HepG2 (cell line): Measurements from ENCODE around the gene TBC1D24. TPM values are rescaled to one million over a fixed set of nuclear protein-coding genes. Genes with fewer than 3 reads are reported as not detected.

Experiments
- AGO1 ChIP-seq: fragments of 200-400 bp; formaldehyde crosslinking; IDR thresholded peaks from 2 replicates; pipeline ENCODE4 v1.6.1; 2017; ENCODE audit warnings: mild to moderate bottlenecking, low read depth, low read length, moderate library complexity; ENCODE audit not compliant: poor library complexity, severe bottlenecking
- CHD4 ChIP-seq: fragments of 200-600 bp; sonication (generic); IDR thresholded peaks from 2 replicates; pipeline ENCODE4 v1.7.0; 2017; ENCODE audit warnings: mild to moderate bottlenecking, low read length, borderline replicate concordance
- CREB1 ChIP-seq, 2 experiments: fragments of 450-650 bp in 1 of 2; IDR thresholded peaks; 2 replicates each; pipeline ENCODE4 v1.6.1; 2016 to 2017; ENCODE audit warnings: control low read depth in 1 of 2, mild to moderate bottlenecking in 1 of 2, missing compliant biosample characterization in 1 of 2, missing genetic modification characterization in 1 of 2
- GABPA ChIP-seq, 2 experiments: IDR thresholded peaks; 2 replicates each; pipeline ENCODE4 v1.6.1; 2011 to 2016; ENCODE audit warnings: low read depth in 2 of 2, low read length in 1 of 2, missing biosample characterization in 1 of 2, missing genetic modification characterization in 1 of 2
- IRX3 ChIP-seq: sonication (generic); formaldehyde crosslinking; IDR thresholded peaks from 2 replicates; pipeline ENCODE4 v1.8.1; 2023; ENCODE audit warnings: mild to moderate bottlenecking, low read depth, missing genetic modification reagents, borderline replicate concordance
- SAP130 ChIP-seq: IDR thresholded peaks from 2 replicates; pipeline ENCODE4 v1.6.1; 2016; ENCODE audit warnings: low read depth
- SPEN ChIP-seq: sonication (generic); formaldehyde crosslinking; IDR thresholded peaks from 2 replicates; pipeline ENCODE4 v1.5.1; 2020; ENCODE audit warnings: low read depth, mild to moderate bottlenecking, missing genetic modification reagents
- TAF1 ChIP-seq: sonication (generic); formaldehyde crosslinking; IDR thresholded peaks from 2 replicates; pipeline ENCODE4 v1.4.0; 2020; ENCODE audit warnings: missing genetic modification reagents
- YY1 ChIP-seq: IDR thresholded peaks from 2 replicates; pipeline ENCODE4 v1.6.1; 2011; ENCODE audit warnings: low read length, low read depth, moderate library complexity, mild to moderate bottlenecking; ENCODE audit not compliant: insufficient read depth, insufficient replicate concordance
- ZBTB7B ChIP-seq: sonication (generic); formaldehyde crosslinking; IDR thresholded peaks from 2 replicates; pipeline ENCODE4 v1.4.0; 2020; ENCODE audit warnings: missing genetic modification reagents
- ZKSCAN5 ChIP-seq: sonication (generic); formaldehyde crosslinking; IDR thresholded peaks from 2 replicates; pipeline ENCODE4 v1.5.1; 2020; ENCODE audit warnings: mild to moderate bottlenecking, missing genetic modification reagents
- ZMYM4 ChIP-seq: sonication (generic); formaldehyde crosslinking; IDR thresholded peaks from 2 replicates; pipeline ENCODE4 v1.8.1; 2023; ENCODE audit warnings: mild to moderate bottlenecking, missing genetic modification reagents
- ZNF354B ChIP-seq: sonication (generic); formaldehyde crosslinking; IDR thresholded peaks from 2 replicates; pipeline ENCODE4 v1.8.0; 2022; ENCODE audit warnings: mild to moderate bottlenecking, missing genetic modification reagents
- ZNF543 ChIP-seq: sonication (generic); formaldehyde crosslinking; IDR thresholded peaks from 2 replicates; pipeline ENCODE4 v1.4.0; 2020; ENCODE audit warnings: mild to moderate bottlenecking, missing genetic modification reagents
- ZNF558 ChIP-seq: sonication (generic); formaldehyde crosslinking; IDR thresholded peaks from 2 replicates; pipeline ENCODE4 v1.9.0; 2022; ENCODE audit warnings: mild to moderate bottlenecking, missing genetic modification reagents, borderline replicate concordance
- polyA plus RNA-seq, 8 experiments: library from polyadenylated mRNA; depleted of rRNA in 3 of 8; stranded (reverse) in 7 of 8; unstranded in 1 of 8; fragments of >200 nt; fragmentation: Illumina TruSeq in 4 of 8; extraction: Trizol in 4 of 8; gene quantifications; 2 replicates each; pipeline versions ENCODE4 v1.2.1 to v1.2.3, GENCODE V29; 2011 to 2016; ENCODE audit warnings: low read depth in 4 of 8, missing spikeins in 1 of 8, mixed read lengths in 1 of 8; ENCODE audit not compliant: insufficient read depth in 1 of 8
- total RNA-seq, 5 experiments: library from RNA; depleted of rRNA; stranded (reverse); fragments of >200 nt; fragmentation: Illumina TruSeq; extraction: Trizol; gene quantifications; 2 replicates each; pipeline ENCODE4 v1.2.3, GENCODE V29; 2016; ENCODE audit warnings: low read depth in 1 of 5
- TF ChIP-seq, protein P1 (sequence below), 2 experiments: sonication (generic) in 1 of 2; formaldehyde crosslinking in 1 of 2; IDR thresholded peaks; 2 replicates each; pipeline versions ENCODE4 v1.4.0 to v1.6.1; 2016 to 2020; ENCODE audit warnings: borderline replicate concordance in 1 of 2, low read depth in 1 of 2, mild to moderate bottlenecking in 1 of 2, missing genetic modification reagents in 1 of 2
- TF ChIP-seq, protein P2 (sequence below): fragments of 450-650 bp; IDR thresholded peaks from 2 replicates; pipeline ENCODE4 v1.6.1; 2017
- TF ChIP-seq, protein P3 (sequence below): IDR thresholded peaks from 2 replicates; pipeline ENCODE4 v1.6.1; 2016; ENCODE audit warnings: control low read depth
- TF ChIP-seq, protein P4 (sequence below): sonication (generic); formaldehyde crosslinking; IDR thresholded peaks from 2 replicates; pipeline ENCODE4 v1.9.0; 2022; ENCODE audit warnings: missing genetic modification reagents, mild to moderate bottlenecking, borderline replicate concordance

Gene TBC1D24
- total and polyA plus RNA-seq, 2 of the 13 experiments (the other 11 are each of a cell fraction or from before 2014, with no cell fraction given), result 7.7 to 13.7 TPM

DNA sequence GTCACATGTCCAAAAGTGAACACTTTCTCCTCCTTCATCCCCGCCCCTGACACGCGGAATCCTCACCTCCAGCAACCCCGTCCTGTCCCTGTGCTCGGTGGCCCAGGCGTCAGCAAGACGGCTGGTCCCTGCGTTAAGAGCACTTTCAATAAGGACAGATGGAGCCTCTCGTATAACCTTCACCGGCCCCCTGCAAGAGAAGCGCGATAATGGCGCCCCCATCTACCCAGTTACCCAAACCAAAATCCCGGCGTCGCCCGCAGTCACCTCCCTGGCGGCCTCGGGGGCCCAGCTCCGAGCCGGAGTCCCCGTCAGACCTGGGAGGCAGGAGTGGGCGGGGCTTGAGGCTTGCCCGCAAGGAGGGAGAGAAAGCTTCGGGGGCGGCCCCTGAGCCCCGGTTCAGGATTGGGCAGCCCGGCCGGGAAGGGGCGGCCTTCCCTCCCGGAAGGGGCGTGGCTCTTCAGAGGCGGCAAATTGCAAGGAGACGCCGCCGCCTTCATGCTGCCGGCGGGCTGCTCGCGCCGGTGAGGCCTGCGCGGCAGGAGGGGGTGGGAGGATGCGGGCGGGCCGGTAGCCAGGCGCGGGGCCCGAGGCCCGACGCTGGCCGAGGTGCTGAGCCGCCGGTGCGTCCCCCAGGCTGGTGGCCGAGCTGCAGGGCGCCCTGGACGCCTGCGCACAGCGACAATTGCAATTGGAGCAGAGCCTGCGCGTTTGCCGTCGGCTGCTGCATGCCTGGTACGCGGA is 15.1 kb upstream of the TBC1D24 start, which contains the start of gene TEDC2 (continued):
- TF ChIP-seq, protein P1, sequence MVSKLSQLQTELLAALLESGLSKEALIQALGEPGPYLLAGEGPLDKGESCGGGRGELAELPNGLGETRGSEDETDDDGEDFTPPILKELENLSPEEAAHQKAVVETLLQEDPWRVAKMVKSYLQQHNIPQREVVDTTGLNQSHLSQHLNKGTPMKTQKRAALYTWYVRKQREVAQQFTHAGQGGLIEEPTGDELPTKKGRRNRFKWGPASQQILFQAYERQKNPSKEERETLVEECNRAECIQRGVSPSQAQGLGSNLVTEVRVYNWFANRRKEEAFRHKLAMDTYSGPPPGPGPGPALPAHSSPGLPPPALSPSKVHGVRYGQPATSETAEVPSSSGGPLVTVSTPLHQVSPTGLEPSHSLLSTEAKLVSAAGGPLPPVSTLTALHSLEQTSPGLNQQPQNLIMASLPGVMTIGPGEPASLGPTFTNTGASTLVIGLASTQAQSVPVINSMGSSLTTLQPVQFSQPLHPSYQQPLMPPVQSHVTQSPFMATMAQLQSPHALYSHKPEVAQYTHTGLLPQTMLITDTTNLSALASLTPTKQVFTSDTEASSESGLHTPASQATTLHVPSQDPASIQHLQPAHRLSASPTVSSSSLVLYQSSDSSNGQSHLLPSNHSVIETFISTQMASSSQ (IDR thresholded peaks at IDR 0.05; ENCODE audit: low read depth), result no peak
- TF ChIP-seq, protein P1 (CRISPR knock-in tag; IDR thresholded peaks at IDR 0.05; ENCODE audit: borderline replicate concordance), result 0 out of 2 replicates have a peak, but pooled peaks have one; percentile 46
- TF ChIP-seq AGO1, result peak; percentile 96
- peak; percentile 90 for TF ChIP-seq ZKSCAN5 (CRISPR knock-in tag)
- TF ChIP-seq, protein P2, sequence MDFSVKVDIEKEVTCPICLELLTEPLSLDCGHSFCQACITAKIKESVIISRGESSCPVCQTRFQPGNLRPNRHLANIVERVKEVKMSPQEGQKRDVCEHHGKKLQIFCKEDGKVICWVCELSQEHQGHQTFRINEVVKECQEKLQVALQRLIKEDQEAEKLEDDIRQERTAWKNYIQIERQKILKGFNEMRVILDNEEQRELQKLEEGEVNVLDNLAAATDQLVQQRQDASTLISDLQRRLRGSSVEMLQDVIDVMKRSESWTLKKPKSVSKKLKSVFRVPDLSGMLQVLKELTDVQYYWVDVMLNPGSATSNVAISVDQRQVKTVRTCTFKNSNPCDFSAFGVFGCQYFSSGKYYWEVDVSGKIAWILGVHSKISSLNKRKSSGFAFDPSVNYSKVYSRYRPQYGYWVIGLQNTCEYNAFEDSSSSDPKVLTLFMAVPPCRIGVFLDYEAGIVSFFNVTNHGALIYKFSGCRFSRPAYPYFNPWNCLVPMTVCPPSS, result no peak
- TF ChIP-seq CHD4, result no peak
- TF ChIP-seq IRX3 (CRISPR knock-in tag), result peak; percentile 55; the same call in 1 of the 2 replicates
- TF ChIP-seq, protein P3, sequence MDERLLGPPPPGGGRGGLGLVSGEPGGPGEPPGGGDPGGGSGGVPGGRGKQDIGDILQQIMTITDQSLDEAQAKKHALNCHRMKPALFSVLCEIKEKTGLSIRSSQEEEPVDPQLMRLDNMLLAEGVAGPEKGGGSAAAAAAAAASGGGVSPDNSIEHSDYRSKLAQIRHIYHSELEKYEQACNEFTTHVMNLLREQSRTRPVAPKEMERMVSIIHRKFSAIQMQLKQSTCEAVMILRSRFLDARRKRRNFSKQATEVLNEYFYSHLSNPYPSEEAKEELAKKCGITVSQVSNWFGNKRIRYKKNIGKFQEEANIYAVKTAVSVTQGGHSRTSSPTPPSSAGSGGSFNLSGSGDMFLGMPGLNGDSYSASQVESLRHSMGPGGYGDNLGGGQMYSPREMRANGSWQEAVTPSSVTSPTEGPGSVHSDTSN (CRISPR knock-in tag), result no peak
- TF ChIP-seq, protein P4, sequence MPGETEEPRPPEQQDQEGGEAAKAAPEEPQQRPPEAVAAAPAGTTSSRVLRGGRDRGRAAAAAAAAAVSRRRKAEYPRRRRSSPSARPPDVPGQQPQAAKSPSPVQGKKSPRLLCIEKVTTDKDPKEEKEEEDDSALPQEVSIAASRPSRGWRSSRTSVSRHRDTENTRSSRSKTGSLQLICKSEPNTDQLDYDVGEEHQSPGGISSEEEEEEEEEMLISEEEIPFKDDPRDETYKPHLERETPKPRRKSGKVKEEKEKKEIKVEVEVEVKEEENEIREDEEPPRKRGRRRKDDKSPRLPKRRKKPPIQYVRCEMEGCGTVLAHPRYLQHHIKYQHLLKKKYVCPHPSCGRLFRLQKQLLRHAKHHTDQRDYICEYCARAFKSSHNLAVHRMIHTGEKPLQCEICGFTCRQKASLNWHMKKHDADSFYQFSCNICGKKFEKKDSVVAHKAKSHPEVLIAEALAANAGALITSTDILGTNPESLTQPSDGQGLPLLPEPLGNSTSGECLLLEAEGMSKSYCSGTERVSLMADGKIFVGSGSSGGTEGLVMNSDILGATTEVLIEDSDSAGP, result peak; percentile 20; the same call in 1 of the 2 replicates
- peak; percentile 78 for TF ChIP-seq GABPA (IDR thresholded peaks at IDR 0.05; ENCODE audit: low read depth, low read length)
- peak; percentile 92 for TF ChIP-seq GABPA (CRISPR knock-in tag; IDR thresholded peaks at IDR 0.05; ENCODE audit: low read depth)
- TF ChIP-seq YY1, result peak; percentile 50
- 0 out of 2 replicates have a peak, but pooled peaks have one; percentile 30 for TF ChIP-seq CREB1 (IDR thresholded peaks at IDR 0.05)
- TF ChIP-seq CREB1 (CRISPR knock-in tag; IDR thresholded peaks at IDR 0.05), result no peak
- peak; percentile 99 for TF ChIP-seq SAP130
- TF ChIP-seq ZMYM4, result peak; percentile 8; the same call in 1 of the 2 replicates
- TF ChIP-seq ZNF354B (CRISPR knock-in tag), result 0 out of 2 replicates have a peak, but pooled peaks have one; percentile 63
- TF ChIP-seq TAF1 (CRISPR knock-in tag), result peak; percentile 35; the same call in 1 of the 2 replicates
- peak; percentile 74 for TF ChIP-seq ZNF558 (CRISPR knock-in tag)
- TF ChIP-seq SPEN (CRISPR knock-in tag), result peak; percentile 32; the same call in 1 of the 2 replicates
- peak; percentile 89 for TF ChIP-seq ZNF543 (CRISPR knock-in tag)
- TF ChIP-seq ZBTB7B (CRISPR knock-in tag), result 0 out of 2 replicates have a peak, but pooled peaks have one; percentile 15
